ENCODE measurements around the gene ARSB.
"Not testable (repeated sequence)": the region's sequence is repeated elsewhere in the genome, so short reads cannot be mapped to it uniquely, and the experiment has no call there.

ARSB gene

DNA sequence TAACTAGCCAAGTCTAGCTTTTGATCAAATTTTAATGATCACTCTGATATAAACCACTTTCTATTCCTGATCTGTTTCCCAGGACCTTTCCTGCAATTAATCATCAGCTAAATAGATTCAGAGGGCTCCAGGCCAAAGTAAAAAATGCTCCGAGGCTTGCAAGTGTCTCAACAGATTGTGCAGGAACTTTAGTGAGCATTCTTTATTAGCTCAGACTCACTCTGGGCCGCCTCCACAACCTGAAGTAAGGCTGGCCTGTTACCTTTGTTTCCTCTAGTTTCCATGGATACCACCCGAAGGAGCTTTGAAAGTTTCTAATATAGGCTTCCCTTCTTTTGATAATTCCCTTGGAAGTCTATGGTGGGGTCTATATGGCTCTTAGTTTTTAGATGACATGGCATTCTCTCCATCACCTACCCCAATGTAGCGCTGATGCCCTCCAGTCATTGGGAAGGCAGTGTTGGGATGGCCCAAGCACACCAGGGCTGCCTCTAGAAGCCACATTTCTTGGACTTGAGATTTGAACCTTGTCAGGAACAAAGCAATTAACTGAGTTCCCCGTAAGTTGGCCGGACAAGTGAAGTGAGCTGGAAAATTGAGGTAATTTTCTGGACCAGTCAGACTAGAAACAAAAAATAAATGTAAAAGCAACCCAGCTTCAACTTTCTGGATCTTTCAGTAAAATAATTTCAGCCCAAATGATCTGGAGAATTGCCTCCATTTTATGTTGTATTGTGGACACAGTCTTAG, 238.9 kb downstream of the ARSB start:
- DNase-seq = no peak

GRCh38 chr5:78744951-78745534, 240.1 kb downstream of the ARSB start:
- DNase-seq = no peak

DNA sequence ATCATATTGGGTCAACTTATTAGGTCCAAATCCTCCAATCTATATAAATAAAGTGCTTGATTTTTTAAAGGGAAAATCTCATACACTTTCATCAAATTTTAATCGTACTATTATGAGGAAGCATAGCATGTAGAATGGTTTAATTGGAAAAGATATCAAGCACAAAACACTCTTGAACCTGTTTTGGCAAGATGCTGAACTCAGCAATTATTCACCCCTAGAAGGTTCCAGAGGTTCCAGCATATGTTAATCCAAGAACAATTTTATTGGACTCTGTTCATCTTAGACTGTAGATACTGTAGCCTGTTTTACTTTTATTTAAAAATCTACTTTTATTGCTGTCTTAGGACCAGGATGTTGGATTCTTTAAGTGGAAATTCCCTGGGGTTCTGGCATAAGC, 244.1 kb downstream of the ARSB start:
- no peak for DNase-seq

GRCh38 chr5:78738693-78739300, 246.3 kb downstream of the ARSB start:
- no peak for DNase-seq

DNA sequence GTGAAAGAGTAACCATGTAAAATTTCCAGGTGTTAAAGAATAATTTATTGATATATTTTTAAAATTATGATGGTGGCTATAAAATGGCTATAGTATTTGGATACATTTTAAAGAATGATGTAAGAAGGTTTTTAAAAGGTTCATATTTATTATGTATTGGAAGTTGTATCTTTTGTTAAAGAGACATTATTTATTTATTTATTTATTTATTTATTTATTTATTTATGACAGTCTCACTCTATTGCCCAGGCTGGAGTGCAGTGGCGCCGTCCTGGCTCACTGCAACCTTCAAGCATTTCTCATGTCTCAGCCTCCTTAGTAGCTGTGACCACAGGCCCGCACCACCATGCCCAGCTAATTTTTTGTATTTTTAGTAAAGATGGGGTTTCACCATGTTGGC, 247.0 kb downstream of the ARSB start:
- DNase-seq = no peak

- no peak for DNase-seq
These were observed 249.2 kb downstream of the ARSB start for GRCh38 chr5:78735834-78736463.

GRCh38 chr5:78734950-78735349, 250.2 kb downstream of the ARSB start:
- no peak for DNase-seq

DNA sequence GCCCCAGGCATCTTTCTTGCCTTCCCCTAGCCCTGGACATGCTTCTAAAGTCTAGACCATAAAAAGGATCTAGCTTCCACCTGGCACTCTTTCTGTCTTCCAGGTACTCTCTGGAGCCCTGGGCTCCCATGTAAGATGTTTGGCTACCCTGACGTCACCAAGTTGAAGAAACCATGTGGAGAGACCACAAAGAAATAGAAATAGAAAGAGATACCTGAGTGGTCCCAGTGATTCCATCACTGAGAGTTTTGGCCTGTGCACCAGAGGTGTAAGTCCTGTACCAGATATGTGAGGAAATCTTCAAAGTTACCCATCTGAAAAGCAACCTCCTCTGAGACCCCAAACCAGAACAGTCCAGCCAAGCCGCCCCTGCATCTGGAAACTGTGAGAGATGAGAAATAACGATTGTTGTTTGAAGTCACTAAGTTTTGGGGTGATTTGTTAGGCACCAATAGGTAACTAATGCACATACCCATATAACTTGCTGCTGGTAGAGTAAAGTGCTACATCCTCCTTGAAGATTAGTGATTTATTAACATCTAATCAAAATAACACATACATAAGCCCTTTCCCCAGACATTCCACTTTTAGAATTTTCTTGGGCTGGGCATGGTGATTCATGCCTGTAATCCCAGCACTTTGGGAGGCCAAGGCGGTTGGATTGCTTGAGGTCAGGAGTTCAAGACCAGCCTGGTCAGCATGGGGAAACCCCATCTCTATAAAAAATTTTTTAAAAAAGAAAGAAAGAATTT, 250.8 kb downstream of the ARSB start:
- DNase-seq = no peak

- not testable (repeated sequence) for DNase-seq
These were observed 252.4 kb downstream of the ARSB start for GRCh38 chr5:78732721-78733120.

DNA sequence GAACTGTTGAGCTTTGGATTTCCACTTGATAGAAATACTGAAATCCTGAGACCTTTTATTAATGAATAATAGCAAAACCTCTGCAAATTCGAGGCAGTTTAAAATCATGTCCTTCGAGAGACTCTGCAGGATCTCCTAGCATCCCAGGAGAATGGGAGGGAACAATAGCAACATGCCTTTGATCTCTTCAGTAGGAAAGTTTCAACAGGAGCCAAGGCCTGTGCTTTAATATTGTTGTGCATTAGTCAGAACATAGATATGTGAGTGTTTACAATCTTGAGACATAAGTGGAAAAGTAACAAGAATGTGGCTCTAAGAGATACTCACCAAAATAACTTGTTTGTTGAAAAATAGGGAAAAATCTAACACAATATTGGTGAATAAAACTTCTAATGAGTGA, 253.2 kb downstream of the ARSB start:
- DNase-seq = no peak

GRCh38 chr5:78730300-78731094, 254.6 kb downstream of the ARSB start:
- DNase-seq = no peak

DNA sequence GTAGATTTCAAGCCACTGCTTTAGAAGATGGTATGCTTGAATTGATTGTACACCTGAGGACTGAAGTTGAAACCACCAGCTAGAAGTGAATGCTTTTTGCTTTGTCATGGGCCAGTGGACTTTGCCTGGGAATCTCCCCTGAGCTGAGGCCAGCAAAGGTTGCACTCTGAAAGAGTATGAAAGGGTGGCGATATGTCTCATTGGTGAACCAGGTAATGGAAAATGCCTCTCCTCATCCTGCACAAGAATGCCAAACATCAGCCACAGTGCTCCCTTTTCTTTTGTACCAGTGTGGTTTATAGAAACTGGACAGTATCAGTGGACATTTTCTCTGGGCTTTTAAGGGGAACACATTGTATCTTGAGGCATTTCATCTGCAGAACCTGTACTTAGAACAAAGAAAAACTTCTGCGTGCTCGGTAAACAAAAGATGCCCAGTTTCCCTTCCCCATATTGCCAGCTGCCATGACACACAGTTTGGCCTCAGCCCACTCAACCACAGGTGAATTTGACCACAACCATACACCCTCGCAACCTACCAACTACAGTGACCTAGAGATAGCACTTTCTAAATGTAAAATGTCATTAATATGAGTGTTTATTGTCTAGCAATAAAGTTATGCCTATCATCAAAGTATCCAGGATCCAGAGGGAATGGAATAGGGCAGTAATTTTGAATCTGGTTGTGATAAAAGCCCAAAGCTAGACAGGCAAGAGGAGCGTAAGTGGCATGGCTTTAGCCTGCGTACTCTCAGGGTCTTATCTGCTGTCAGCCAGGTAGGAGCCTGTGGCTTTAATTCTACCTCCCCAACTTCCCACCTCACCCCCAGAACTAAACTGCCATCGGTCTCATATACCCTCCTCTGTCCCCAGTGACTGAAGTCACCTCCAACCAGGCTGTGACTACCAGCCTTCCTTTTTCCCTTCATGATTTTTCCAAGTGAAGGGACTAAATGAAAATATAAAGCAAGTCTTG, 257.0 kb downstream of the ARSB start:
- no peak for DNase-seq

Data from activated CD8-positive, alpha-beta memory T cell treated with anti-CD3 and anti-CD28 coated beads, Interleukin-2, amount 50 U/mL, for 48 hours (primary cell).